ENCODE measurements around the gene ZNF492.
"Not testable (repeated sequence)": the region's sequence is repeated elsewhere in the genome, so short reads cannot be mapped to it uniquely, and the experiment has no call there.

The ZNF492 gene

DNA sequence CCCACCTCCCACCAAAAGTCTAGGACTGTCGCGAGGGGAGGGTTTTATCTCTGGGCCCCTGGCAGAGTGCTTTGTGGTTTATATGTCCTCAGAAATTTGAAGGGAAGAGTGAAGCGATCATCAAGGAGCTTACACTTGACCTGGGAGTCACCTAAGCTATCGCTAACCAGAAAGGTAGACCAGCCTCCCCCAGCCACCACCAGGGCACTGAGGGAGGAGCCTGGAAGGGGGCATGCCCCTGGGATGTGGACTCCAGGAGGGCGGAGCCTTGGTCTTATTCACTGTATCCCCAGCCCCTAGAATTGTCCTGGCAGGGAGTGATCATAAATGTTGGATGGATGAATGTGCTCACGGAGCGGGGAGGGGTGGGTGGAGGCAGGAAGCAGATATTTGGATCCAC is 16.9 kb upstream of the ZNF492 start:
- in situ Hi-C loops (cut with HindIII; ENCODE audit: low sequenced_read_pairs) = not testable (repeated sequence)

DNA sequence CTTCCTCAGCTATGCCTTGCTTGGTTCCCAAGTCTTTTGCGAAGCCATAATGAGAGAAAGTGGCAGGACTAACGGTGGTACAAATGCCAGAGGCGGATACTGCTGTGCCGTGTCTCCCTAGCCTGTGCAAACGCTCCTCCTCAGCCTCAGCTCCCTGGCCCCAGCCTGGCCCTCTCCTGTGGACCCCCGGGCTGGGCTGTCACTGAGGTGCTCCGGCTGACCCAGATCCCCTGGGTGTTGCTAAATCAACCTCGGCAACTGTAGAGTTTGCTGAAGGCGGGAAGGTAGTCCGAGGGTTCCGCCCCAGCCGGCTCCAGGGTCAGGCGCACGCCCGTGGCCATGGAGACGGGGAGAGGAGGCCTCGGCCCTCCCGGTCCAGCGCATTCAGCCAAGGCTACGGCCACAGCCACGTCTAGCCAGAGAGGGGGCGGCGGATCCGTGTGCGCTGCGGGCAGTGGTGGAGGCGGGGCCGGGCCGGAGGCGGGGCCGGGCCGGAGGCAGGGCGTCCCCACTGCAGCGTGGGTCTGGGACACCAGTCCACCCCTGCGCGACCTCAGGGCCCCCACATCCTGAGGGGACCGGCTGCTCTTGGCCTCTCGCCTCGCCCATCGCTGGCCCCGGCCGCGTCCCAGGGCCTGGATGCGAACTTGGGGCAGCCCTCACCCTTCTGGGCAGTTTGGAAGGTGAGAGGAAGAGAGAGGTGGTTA is 16.4 kb upstream of the ZNF492 start:
- in situ Hi-C loops (cut with HindIII; ENCODE audit: low sequenced_read_pairs) = no loop called here

DNA sequence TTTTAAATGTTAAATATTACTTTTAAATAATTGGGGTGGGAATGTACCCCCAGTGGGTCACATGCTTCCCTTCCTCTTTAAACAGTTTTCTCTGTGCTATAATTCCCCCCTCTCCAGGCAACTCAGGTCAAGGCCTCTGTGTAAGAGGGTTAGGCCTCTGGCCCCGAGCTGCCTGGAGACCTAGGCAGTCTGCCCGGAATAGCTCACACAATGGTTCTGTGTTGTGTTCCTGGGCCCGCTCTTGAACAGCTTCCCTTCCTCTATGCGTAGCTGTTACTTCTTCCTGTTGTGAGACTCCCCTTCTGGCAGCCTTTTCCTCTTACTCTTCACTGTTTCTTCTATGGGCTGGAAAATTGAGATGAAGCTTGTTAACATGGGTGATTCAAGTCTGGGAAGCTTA is 14.8 kb upstream of the ZNF492 start:
- in situ Hi-C loops (cut with HindIII; ENCODE audit: low sequenced_read_pairs) = no loop called here

DNA sequence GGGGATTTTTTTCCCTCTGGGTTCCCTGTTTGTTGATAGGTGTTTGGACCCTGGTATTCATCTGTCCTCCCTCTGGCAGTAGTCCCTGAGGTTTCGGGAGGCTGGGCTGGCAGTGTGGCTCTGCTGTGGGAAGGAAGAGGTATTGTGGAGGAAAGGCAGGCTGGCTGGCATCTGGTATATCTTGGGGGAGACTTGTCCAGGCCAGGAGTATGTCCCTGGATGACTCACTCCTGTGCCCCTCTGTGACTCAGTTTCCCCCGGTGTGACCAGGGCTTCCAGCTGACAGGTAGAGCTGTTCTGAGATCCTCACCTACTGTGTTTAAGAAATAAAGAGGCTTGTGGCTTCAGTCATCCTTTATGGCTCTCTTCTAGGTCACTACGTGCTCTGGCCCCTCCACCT is 14.2 kb upstream of the ZNF492 start:
- in situ Hi-C loops (cut with HindIII; ENCODE audit: low sequenced_read_pairs) = no loop called here

DNA sequence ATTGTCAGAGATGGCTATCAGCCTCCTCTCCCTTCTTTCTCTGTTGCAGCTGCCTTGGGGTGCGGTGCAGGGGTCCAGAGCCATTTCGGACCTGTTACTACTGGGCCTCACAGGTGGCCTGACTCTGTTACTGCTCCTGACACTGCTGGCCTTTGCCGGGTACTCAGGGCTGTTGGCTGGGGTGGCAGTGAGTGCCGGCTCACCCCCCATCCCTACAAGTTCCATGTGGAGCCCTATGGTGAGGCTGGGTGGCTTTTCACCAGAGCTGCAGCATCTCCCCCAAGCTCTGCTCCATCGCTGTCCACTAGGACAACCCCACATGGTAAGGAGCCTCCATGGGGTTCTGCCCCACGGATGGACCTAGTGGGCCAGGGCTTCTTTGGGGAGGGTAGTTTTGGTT is 13.7 kb upstream of the ZNF492 start:
- in situ Hi-C loops (cut with HindIII; ENCODE audit: low sequenced_read_pairs) = no loop called here

DNA sequence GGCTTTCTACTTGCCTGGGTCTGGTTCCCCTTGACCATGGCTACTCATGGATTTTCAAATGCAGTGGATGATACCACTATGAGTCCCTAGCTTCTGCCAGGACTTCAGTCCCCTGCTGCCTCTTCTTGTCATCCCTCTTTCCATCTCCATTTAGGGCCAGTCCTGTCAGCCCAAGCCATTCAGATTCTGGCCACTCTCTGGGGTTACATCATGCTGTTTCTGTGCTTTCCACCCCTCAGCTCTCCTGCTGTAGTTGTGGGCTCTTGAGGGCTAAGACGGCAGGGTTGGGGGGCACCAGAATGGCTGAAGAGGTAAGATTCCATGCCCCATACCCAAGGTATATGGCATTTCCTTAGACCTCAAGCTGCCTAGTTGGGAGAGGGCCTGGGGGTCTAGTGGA is 13.2 kb upstream of the ZNF492 start:
- in situ Hi-C loops (cut with HindIII; ENCODE audit: low sequenced_read_pairs) = no loop called here

DNA sequence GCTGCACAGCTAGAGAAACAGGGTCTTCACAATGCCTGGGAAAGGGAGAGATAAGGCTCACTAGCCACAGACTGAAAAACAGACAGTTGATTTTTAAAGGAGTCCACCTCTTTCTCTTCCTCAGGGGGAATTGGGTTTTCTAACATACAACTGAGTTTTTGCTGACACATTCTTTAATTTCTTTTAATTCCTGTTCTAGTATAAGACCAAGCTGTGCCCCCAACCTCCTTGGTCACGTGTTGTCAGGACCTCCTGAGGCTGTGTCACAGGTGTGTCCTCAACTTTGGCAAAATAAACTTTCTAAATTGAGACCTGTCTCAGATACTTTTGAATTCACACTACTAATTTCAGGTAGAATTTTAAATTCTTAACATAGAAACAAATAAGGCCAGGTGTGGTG is 12.1 kb upstream of the ZNF492 start:
- in situ Hi-C loops (cut with HindIII; ENCODE audit: low sequenced_read_pairs) = no loop called here

DNA sequence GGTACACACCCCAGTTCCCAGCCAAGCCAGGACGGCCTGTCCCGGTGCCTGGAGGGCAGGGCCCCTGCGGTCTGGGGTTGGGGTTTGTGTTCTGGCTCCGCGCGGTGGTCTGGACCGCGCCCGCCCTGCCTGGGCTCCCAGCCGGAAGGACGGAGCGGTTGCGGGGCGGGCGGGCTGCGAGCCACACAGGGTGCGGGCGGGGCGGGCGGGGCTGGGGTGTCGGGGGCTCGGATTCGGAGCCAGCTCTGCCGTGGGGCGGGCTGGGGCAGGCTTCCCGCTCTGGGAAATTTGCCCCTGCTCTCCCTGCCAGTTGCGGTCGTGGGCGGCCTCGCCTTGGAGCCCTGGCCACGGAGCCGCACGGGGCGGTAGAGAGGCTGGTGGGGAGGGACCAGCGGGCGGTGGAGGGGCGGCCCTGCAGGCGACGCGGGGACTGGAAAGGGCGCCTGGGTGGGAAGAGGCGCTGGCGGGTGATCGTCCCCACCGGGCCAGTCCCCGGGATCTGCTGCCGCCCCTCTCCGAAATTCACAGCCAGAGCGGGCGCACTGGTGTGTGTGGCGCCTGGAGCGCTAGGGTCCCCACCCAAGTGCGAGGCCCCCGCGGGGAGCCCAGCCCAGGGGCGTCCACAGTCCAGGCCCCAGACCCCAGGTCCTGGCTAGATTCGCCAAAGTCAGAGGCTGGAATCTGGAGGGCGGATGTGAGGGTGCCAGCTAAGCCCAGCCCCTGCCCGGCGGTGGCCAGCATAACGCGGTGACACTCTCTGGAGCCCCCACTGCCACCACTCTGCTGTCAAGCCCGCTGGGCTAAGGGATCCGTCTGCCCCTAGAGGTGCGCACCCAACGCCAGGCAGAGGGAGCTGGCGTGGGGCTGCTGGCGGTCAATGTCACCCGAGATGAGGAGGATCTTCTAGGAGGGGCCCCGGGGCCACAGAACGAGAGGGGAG is 11.0 kb upstream of the ZNF492 start:
- in situ Hi-C loops (cut with HindIII; ENCODE audit: low sequenced_read_pairs) = no loop called here

DNA sequence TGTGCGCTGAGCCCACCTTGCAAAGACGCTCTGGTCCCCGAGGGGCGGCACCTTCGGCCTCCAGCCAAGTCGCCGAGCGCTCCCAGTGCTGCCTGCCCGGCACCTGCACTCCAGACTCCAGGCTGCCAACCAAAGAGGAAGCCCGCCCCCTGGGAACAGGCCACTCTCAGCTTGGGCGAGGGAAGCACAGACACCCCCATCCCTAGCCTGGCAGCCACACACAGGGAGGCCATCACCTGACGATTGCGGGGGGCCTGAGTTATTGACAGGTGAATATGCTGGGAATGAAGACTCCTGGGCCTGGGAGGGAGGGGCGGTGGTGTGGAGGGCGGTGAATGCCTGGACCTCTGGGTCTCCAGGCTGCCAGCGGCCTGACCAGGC is 10.3 kb upstream of the ZNF492 start:
- in situ Hi-C loops (cut with HindIII; ENCODE audit: low sequenced_read_pairs) = no loop called here

DNA sequence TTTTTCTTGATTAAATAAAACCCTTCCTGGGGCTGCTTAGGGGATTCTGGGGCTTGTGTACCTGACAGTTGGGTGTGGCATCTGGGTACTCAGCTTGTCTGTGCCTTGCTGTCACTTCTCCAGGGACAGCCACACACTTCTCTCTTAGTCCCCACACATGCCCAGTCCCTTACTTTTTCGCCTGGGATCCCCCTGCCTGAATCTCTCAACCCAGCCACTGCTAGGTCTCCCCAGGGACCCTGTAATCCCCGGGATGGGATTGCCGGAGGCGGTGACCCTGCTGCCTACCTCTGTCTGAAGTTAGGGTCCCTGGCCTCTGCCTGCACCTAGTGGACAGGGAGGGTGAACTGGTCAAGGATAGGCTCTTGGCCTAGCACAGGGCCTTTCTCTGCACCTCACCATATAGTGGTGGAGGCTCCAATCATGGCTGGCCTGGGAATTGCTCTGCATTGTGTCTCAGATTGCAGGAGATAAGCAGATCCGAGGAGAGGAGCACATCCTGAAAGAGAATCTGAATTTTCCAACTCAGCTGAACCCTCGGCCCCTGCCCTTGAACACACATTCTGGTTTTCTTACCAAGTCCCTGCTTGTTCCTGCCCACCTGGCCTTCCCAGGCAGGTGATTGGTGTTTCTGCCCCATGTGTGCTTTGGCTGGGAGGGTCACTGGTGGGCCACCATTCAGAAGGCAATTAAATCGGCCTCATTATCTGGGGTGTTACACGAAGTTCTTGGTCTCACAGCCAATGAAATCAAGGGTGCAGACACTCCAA is 8.7 kb upstream of the ZNF492 start:
- in situ Hi-C loops (cut with HindIII; ENCODE audit: low sequenced_read_pairs) = no loop called here

DNA sequence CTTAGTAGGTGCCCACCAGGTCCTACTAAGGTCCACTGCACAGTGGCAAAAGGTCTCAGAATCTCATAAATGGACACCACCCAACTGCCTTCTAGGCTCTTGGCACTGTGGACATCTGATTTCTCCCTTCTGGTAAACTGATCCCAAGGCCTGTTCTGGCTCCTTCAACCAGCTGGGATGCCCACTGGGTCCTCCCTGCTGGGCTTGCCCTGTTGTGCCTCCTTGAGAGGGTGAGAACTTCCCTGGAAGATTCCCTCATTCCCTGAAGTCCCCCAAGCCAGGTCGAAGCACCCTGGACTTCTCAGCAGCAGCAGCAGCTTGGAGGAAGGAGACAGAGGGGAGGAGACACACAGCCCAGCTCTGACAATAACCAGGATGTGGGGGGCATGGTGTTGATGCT is 6.6 kb upstream of the ZNF492 start:
- in situ Hi-C loops (cut with HindIII; ENCODE audit: low sequenced_read_pairs) = no loop called here

DNA sequence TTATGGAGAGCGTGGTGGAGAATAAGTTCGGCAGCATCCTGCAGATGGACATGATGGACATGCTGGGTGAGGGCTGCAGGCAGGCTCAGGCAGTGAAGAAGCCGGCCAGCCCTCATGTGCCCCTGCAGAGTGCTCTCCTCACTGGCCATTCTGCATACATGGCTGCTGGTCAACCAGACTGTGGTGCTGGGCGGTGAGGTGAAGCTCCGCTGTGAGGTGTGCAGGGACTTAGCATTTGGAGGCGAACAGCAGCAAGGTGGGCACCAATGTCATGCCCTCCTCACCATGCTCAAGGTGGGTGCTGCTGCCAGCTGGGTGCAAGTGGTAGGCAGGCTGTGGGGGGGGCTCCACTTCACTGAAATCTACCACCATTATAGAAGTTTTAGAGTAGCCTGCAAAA is 5.7 kb upstream of the ZNF492 start:
- in situ Hi-C loops (cut with HindIII; ENCODE audit: low sequenced_read_pairs) = no loop called here

DNA sequence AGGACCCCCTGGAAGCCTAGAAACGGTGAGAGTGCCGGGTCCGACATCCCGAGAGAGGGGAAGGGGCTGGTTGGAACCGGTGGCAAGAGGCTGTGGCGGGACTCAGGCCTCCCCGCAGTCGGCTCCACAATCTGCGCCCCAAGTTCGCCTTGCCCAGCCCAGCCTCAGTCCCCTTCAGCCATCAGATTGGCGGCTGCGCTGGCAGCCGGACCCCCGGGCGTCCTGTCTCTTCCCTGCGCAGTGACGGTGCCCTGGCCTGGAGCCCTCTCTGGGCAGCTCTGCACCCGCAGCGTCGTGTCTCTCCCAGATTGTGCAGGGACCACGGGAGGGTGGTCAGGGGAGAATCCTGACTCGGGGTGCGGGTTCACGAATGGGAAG is 315 bp downstream of the ZNF492 start:
- in situ Hi-C loops (cut with HindIII; ENCODE audit: low sequenced_read_pairs) = no loop called here

DNA sequence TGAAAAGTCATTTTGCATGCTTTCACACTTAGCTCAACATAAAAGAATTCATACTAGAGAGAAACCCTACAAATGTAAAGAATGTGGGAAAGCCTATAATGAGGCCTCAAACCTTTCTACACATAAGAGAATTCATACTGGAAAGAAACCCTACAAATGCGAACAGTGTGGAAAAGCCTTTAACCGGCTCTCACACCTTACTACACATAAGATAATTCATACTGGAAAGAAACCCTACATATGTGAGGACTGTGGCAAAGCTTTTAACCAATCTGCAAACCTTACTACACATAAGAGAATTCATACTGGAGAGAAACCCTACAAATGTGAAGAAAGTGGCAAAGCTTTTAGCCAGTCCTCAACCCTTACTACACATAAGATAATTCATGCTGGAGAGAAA is 51.4 kb downstream of the ZNF492 start:
- in situ Hi-C loops (cut with HindIII; ENCODE audit: low sequenced_read_pairs) = not testable (repeated sequence)

DNA sequence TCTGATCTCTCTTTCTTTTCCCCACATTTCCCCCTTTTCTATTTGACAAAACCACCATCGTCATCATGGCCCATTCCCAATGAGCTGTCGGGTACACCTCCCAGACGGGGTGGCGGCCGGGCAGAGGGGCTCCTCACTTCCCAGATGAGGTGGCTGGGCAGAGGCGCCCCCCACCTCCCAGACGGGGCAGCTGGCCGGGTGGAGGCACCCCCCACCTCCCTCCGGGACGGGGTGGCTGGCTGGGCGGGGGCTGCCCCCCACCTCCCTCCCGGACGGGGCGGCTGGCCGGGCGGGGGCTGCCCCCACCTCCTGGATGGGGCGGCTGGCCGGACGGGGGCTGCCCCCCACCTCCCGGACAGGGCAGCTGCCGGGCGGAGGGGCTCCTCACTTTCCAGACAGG is 68.5 kb downstream of the ZNF492 start:
- in situ Hi-C loops (cut with HindIII; ENCODE audit: low sequenced_read_pairs) = not testable (repeated sequence)

DNA sequence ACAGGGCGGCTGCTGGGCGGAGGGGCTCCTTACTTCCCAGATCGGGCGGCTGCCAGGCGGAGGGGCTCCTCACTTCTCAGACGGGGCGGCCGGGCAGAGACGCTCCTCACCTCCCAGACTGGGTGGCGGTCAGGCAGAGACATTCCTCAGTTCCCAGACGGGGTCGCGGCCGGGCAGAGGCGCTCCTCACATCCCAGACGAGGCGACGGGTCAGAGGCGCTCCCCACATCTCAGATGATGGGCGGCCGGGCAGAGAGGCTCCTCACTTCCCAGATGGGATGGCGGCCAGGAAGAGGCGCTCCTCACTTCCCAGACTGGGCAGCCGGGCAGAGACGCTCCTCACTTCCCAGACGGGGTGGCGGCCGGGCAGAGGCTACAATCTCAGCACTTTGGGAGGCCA is 69.0 kb downstream of the ZNF492 start:
- in situ Hi-C loops (cut with HindIII; ENCODE audit: low sequenced_read_pairs) = not testable (repeated sequence)

DNA sequence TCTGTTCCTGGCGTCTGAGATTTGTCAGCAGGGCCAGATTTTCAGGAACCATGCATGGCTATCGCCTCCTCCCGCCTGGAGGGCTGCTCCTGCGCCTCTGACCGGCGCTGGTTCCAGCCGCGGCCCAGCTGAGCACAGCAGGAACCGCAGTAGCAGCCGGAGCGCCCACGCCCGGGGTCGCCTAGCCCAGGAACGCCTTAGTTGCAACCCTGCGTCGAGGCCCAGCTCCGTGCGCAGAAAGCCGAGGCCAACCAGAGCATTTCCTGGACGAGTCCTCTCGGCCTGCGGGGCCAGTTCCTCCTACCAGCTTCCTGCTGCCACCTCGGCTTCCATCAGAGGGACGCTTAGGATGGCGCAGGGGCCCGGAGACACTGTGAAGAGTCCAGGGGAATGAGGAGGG is 74.9 kb downstream of the ZNF492 start:
- in situ Hi-C loops (cut with HindIII; ENCODE audit: low sequenced_read_pairs) = no loop called here
